ENCODE results near the gene PIK3AP1.

DNA sequence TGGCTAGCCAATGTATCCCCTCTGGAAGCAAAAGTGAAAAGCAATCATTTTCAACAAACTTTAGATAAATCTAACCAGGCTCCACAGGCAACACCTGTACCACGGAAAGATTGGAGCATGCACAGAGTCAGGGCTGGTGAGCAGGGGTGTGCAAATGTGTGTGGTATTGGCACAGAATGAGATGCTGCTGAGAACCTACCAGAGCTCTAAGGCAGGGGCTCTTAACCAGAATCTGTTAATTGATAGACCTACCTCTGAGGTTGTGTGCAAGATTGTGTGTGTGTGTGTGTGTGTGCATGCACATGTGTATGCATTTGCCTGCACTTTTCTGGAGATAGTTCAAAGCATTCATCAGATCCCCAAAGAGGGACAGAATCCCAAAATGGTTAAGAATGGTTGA, 62.9 kb downstream of the PIK3AP1 start:
- TF ChIP-seq, protein P1, sequence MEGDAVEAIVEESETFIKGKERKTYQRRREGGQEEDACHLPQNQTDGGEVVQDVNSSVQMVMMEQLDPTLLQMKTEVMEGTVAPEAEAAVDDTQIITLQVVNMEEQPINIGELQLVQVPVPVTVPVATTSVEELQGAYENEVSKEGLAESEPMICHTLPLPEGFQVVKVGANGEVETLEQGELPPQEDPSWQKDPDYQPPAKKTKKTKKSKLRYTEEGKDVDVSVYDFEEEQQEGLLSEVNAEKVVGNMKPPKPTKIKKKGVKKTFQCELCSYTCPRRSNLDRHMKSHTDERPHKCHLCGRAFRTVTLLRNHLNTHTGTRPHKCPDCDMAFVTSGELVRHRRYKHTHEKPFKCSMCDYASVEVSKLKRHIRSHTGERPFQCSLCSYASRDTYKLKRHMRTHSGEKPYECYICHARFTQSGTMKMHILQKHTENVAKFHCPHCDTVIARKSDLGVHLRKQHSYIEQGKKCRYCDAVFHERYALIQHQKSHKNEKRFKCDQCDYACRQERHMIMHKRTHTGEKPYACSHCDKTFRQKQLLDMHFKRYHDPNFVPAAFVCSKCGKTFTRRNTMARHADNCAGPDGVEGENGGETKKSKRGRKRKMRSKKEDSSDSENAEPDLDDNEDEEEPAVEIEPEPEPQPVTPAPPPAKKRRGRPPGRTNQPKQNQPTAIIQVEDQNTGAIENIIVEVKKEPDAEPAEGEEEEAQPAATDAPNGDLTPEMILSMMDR (conservative IDR thresholded peaks at IDR 0.05) = no peak
- TF ChIP-seq EZH2 (IDR thresholded peaks at IDR 0.05; ENCODE audit: low read depth) = no peak
